HG03342 (cell line): Measurements from ENCODE around the gene SPATA7.
"Not testable (repeated sequence)": the region's sequence is repeated elsewhere in the genome, so short reads cannot be mapped to it uniquely, and the experiment has no call there.

Experiments
- ATAC-seq: cut with Tn5 transposase; IDR thresholded peaks from one replicate; pipeline ENCODE4 v1.9.1; 2021; ENCODE audit warnings: mild to moderate bottlenecking, moderate library complexity; ENCODE audit not compliant: unreplicated experiment

SPATA7 gene

GRCh38 chr14:88385212-88386101 is at the start of gene SPATA7:
Gene SPATA7 (plus strand): TSS chr14:88385657. CDS start chr14:88385819, 162 bp downstream.
- peak; percentile 98 for ATAC-seq

DNA sequence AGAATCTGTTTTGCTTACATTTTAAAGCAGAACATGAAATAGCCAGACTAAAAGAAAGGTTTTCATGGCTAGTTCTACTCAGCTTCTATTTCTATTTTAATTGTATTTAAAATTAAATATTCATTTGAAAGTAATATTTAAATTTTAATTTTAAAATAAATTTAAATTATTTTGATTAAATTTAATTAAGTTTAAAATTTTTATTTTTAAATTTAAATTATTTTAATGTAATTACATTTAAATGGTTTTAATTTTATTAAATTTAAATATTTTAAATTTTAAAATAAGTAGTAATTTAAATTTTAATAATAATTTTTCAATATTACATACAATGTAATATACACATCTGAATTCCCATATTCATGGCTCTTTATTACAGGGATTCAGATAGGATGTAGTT is 45.1 kb upstream of the SPATA7 start:
- no peak for ATAC-seq

GRCh38 chr14:88342980-88343379 is 42.5 kb upstream of the SPATA7 start:
- no peak for ATAC-seq

DNA sequence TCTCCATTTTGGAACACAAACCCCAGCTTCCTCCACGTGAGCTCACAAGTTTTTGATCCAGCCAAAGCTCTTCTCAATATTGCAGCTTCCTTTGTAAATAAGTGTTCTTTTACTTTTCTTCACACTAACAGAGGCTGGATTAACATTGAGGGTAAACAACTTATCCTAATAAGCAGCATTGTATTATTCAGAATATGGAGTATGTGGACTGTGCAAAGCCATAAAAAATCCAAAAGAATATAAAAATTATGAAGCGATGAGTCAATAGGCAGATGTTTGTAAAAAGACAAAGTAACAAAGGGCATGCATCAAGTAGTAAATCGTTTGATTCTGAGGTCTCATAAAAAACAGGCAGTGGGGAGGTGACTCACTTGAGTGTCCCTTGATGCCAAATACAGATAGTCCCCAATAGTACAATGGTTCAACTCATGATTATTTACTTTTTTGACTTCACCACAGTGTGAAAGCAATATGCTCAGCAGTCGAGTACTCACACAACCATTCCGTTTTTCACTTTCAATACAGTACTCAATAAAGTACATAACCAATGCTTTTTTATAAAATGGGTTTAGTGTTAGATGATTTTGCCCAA is 39.3 kb upstream of the SPATA7 start:
- ATAC-seq, result no peak

DNA sequence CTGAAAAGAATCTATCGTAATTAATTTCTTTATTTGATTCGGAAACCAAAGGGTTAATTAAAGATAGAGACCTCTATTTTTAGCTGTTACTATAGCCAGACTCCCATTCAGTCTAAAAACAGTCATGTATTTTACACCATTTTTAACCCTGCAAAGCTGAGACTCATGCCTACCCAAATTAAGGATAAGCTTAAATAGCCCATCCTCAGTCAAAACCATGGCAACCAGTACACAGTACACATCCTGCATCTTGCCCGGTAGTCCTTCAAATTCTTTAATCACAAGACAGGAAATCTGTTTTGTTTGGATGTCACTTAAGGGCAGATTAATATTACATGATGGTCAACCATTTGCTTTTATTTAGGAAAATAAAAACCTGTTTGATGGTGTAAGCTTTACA is 36.9 kb upstream of the SPATA7 start:
- no peak for ATAC-seq

DNA sequence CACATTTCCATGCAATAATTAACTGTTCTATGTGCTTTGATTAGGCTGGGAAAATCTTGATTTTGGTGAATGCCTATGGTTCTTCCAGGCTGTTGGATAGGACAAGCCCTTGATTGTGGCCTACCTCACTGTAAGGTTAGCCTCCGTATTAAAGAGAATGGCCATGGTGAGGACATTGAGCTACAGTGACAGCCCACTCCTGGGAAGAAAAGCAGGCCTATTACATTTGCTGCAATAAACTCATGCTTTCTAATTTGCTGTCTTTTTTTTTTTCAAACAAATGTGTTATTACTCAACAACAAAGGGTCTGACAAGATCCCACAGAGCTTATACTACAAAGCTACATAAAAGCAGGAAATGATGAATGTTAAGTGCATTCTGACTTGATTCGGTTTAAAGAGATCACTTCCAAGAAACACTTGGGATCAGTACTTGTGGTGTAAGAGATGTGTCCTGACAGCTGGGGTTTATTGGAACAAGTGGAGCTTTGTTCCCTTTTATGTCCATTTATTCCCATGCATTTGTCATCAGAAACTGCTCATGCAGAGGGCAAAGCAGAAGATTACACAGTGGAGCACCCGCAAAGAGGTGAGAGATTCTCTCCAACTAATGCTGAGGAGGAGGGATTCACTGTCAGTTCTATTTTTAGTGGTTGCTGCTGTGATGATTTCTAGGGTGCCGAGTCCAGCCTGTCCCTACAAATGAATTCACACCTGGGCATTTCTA is 33.3 kb upstream of the SPATA7 start:
- no peak for ATAC-seq

DNA sequence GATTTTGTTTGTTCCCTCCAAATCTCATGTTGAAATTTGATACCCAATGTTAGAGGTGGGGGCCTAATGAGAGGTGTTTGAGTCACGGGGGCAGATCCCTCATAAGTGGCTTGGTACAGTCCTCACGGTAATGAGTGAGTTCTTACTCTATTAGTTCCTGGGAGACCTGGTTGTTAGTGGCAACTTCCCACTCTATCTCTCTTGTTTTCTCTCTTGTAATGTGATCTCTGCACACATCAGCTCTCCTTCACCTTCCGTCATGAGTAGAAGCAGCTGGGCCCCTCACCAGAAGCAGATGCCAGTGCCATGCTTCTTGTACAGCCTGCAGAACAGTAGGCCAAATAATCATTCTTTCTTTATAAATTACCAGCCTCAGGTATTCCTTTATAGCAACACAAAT is 32.8 kb upstream of the SPATA7 start:
- no peak for ATAC-seq

DNA sequence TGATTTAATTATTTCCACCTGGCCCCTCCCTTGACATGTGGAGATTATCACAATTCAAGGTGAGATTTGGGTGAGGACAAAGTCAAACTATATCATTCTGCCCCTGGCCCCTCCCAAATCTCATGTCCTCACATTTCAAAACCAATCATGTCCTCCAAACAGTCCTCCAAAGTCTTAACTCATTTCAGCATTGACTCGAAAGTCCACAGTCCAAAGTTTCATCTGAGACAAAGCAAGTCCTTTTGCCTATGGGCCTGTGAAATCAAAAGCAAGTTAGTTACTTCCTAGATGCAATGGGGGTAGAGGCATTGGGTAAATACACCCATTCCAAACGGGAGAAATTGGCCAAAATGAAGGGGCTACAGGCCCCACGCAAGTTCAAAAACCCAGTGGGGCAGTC is 31.1 kb upstream of the SPATA7 start:
- ATAC-seq, result no peak

- ATAC-seq, result no peak
Observed at GRCh38 chr14:88359500-88359899, 26.0 kb upstream of the SPATA7 start.

GRCh38 chr14:88363644-88364043 is 21.8 kb upstream of the SPATA7 start:
- no peak for ATAC-seq

DNA sequence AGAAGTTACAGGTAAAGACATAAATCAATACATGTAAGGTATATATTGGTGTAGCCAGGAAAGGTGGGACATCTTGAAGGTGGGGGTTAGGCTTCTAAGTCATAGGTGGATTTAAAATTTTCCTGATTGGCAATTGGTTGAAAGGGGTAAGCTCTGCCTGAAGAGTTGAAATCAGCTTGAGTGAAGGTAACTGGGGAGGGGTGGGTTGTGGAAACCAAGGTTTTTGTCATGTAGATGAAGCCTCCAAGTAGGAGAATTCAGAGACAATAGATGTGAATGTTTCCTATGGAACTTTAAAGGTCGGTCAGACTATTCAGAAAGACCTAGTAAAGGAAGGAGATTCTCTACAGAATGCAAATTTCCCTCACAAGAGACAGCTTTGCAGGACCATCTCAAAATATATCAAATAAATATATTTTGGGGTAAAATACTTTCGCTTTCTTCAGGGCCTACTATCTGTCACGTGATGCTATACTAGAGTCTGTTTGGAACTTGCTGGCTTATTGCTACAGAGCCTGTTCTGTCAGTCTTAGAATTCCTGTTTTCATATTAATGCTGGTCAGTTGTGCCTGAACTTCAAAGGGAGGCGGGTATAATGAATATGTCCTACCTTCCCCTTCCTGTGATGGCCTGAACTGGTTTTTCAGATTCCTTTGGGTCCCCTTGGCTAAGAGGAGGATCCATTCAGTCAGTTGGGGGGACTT is 20.6 kb upstream of the SPATA7 start:
- no peak for ATAC-seq

GRCh38 chr14:88369496-88369895 is 16.0 kb upstream of the SPATA7 start:
- no peak for ATAC-seq

DNA sequence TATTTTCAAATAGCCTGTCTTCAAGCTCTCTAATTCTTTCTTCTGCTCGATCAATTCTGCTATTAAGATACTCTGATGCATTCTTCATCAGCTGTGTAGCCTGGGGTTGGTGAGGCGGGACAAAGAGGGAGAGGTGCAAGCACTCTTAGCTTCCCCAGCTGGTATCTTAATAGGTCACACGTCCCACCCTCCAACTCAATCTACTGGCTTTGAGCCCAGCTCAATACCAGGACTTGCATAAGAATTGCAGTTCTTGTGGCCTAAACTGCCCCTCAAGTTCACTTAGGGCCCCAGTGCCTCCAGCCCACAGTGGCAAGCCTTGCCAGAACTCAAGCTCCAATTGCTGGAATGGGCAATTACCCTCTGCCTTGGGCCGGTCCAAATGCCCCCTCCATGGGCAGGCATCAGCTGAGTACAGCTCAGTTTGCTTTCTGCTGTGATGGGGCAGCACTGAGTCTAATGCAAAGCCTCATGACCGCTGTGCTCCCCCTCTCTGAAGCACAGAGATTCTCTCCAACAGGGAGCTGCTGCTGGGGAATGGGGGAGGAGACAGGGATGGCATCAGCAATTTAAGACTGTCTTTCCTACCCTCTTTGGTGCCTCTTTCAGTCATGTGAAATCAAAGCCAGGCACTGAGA is 5.6 kb upstream of the SPATA7 start:
- no peak for ATAC-seq

- ATAC-seq, result no peak
Observed at GRCh38 chr14:88380405-88380804, 5.1 kb upstream of the SPATA7 start.

DNA sequence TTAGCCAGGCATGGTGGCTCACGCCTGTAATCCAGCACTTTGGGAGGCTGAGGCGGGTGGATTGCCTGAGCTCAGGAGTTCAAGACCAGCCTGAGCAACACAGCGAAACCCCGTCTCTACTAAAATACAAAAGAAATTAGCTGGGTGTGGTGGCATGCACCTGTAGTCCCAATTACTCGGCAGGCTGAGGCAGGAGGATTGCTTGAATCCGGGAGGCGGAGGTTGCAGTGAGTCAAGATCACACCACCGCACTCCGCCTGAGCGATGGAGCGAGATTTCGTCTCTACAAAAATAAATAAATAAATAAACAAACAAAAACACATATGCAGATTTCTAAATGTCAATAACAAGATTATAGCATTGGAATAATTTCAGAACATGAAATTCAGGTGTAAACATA is 3.8 kb upstream of the SPATA7 start:
- not testable (repeated sequence) for ATAC-seq

DNA sequence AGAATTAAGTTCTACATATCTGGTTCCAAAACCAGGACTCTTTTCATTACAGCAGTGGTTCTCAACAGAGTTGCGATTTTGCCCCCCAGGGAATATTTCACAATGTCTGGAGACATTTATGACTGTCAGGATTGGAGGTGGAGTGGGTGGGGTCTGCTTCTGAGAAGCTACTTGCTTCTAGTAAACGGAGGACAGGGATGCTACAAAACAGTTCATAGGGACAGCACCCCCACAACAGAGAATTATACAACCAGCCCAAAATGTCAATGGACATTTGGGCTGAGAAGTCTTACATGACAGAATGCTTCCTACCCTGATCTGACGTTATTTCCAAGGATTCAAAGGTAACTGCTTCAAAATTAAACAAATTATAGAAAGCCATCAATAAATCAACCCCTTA is 739 bp upstream of the SPATA7 start:
- no peak for ATAC-seq

GRCh38 chr14:88386256-88386794 is 868 bp downstream of the SPATA7 start:
- ATAC-seq, result no peak

GRCh38 chr14:88388741-88389282 is 3.4 kb downstream of the SPATA7 start:
- ATAC-seq, result no peak

DNA sequence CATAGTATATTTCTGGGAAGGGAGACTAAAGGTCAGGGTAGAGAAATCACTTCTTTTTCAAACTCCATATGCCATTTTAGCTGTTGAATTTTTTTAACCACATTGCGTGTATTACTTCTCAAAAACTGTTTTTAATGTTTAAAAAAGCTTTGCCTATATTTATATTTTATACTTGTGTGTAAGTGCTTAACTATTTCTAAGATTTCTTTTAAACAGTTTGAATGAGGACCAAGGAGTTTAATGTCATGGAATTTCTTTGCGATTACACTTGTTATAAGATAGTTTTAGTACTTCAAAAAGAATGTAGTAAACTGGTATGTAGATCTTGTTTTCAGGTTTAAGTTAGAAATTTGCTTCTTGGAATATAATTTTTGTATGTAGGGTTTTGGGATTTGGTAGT is 7.2 kb downstream of the SPATA7 start:
- ATAC-seq, result no peak

DNA sequence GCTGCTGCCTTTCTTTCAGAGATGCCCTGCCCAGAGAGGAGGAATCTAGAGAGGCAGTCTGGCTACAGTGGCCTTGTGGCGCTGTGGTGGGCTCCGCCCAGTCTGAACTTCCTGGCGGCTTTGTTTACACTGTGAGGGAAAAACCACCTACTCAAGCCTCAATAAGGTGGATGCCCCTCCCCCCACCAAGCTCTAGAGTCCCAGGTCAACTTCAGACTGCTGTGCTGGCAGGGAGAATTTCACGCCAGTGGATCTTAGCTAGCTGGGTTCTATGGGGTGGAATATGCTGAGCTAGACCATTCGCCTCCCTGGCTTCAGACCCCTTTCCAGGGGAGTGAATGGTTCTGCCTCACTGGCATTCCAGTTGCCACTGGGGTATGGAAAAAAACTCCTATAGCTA is 25.6 kb downstream of the SPATA7 start:
- ATAC-seq, result no peak
